Esophagus muscularis mucosa (tissue), 4 donors: ENCODE results near the gene KLHDC7A. TPM values are rescaled to one million over a fixed set of nuclear protein-coding genes. Genes with fewer than 3 reads are reported as not detected.
A peak's percentile ranks its signal among the peaks of the same experiment; 100 is the strongest.

Source experiments
- DNase-seq: peaks from one replicate; pipeline ENCODE4 v3.0.0-alpha.2; 2017; ENCODE audit errors: extremely low spot score
- H3K27ac ChIP-seq, 4 donors: fragments of 200-600 bp; sonication (generic); replicated peaks in 1 of 4; 1 replicate in 3 of 4; 2 replicates in 1 of 4; pipeline ENCODE4 v1.5.1; 2016 to 2019; ENCODE audit warnings: mild to moderate bottlenecking in 1 of 4
- H3K27me3 ChIP-seq, 4 donors: fragments of 200-600 bp; sonication (generic); one replicate each; pipeline versions ENCODE4 v1.5.1 to v1.6.0; 2016 to 2019
- H3K36me3 ChIP-seq, 4 donors: fragments of 200-600 bp; sonication (generic); one replicate each; pipeline ENCODE4 v1.5.1; 2016 to 2019
- H3K4me1 ChIP-seq, 4 donors: fragments of 200-600 bp; sonication (generic); one replicate each; pipeline ENCODE4 v1.5.1; 2016 to 2019
- H3K4me3 ChIP-seq, 4 donors: fragments of 200-600 bp; sonication (generic); 1 replicate in 2 of 4; 2 replicates in 2 of 4; pipeline ENCODE4 v1.5.1; 2016 to 2019; ENCODE audit warnings: mild to moderate bottlenecking in 4 of 4, moderate library complexity in 1 of 4
- H3K9me3 ChIP-seq, 4 donors: fragments of 200-600 bp; sonication (generic); 1 replicate in 3 of 4; 2 replicates in 1 of 4; pipeline ENCODE4 v1.5.1; 2016 to 2019
- EP300 ChIP-seq: sonication (generic); formaldehyde crosslinking; IDR thresholded peaks from one replicate; pipeline ENCODE4 v1.6.1; 2017; ENCODE audit warnings: antibody characterized with exemption
- POLR2A ChIP-seq: fragments of 450-650 bp; IDR thresholded peaks from one replicate; pipeline ENCODE4 v1.6.1; 2017; ENCODE audit warnings: antibody characterized with exemption, moderate library complexity, mild to moderate bottlenecking, low read depth
- POLR2AphosphoS5 ChIP-seq, 2 donors: sonication (generic); formaldehyde crosslinking; IDR thresholded peaks; one replicate each; pipeline ENCODE4 v1.6.1; 2017; ENCODE audit warnings: antibody characterized with exemption in 2 of 2
- WGBS: methylation state at CpG from one replicate; pipeline ENCODE4 v1.1.5; 2018; 5-methylcytosine and 5-hydroxymethylcytosine counted together
- intact Hi-C: fragments of 100-400 bp; cut with DNase I; formaldehyde crosslinking; loops from one replicate; pipeline ENCODE4 v1.15.1; 2023
- total RNA-seq, 4 donors: library from RNA; depleted of rRNA; stranded (reverse); fragments of >200 nt; gene quantifications; one replicate each; pipeline versions ENCODE4 v1.1.0 to v1.2.1, GENCODE V29; 2016
- TF ChIP-seq, protein P1 (sequence below), 3 experiments: fragments of 200-600 bp in 2 of 3; fragments of 450-650 bp in 1 of 3; sonication (generic) in 2 of 3; IDR thresholded peaks; one replicate each; pipeline ENCODE4 v1.5.1; 2017 to 2019; ENCODE audit warnings: antibody characterized with exemption in 3 of 3, mild to moderate bottlenecking in 2 of 3, moderate library complexity in 1 of 3

KLHDC7A gene
- total RNA-seq, 4 donors from 2014 or later: not detected

DNA sequence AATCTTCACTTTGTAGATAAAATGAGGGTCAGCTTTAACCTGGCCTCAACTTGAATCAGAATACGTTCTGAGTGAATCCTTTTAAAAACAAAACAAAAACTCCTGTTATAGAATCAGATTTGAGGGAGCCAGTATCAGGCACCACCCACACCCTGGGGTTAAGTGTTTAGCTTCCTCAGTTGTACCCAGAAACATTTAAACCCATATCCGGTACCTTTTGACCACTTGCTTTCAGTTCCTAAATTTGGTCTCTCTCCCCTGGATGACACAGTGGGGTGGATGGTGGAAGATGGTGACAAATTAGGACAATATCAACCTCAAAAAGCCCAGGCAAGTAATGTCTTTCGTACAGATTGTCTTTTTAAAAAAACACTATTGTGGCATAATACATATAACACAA, 10.4 kb downstream of the KLHDC7A start:
- DNase-seq: no peak
- TF ChIP-seq, protein P1, sequence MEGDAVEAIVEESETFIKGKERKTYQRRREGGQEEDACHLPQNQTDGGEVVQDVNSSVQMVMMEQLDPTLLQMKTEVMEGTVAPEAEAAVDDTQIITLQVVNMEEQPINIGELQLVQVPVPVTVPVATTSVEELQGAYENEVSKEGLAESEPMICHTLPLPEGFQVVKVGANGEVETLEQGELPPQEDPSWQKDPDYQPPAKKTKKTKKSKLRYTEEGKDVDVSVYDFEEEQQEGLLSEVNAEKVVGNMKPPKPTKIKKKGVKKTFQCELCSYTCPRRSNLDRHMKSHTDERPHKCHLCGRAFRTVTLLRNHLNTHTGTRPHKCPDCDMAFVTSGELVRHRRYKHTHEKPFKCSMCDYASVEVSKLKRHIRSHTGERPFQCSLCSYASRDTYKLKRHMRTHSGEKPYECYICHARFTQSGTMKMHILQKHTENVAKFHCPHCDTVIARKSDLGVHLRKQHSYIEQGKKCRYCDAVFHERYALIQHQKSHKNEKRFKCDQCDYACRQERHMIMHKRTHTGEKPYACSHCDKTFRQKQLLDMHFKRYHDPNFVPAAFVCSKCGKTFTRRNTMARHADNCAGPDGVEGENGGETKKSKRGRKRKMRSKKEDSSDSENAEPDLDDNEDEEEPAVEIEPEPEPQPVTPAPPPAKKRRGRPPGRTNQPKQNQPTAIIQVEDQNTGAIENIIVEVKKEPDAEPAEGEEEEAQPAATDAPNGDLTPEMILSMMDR (IDR thresholded peaks at IDR 0.05): no peak
- TF ChIP-seq POLR2A: no peak
- no peak for TF ChIP-seq POLR2AphosphoS5 (IDR thresholded peaks at IDR 0.05)
- no peak for TF ChIP-seq EP300
- Histone ChIP-seq H3K27me3 (peaks cover 0 to 55% (median 0%) of the 10 kb centered on the region in 4 donors), H3K36me3 (no peaks in the 10 kb centered on the region), H3K4me1 (no peaks in the 10 kb centered on the region), H3K27ac (no peak overlapping the region), H3K9me3 (peaks cover 0 to 10% (median 7%) of the 10 kb centered on the region in 4 donors), H3K4me3 (no peak overlapping the region)
- intact Hi-C loops: no loop called here
- 50% methylated on average over 3 of the region's 3 CpGs for WGBS

DNA sequence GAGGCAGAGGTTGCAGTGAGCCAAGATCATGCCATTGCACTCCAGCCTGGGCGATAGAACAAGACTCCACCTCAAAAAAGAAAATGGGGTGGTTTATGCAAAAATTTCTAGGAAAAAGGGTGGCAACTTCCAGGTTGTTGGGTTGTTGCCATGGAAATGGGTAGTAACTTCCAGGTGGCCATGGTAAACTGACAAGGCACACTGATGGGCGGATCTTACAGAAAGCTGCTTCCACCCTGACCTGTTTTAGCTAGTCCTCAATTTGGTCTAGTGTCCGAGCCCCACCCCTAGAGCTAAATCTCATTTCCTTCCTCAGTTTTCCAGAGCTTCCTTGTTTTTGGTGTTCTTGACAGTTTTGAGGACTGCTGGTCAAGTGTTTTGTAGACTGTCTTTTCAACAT, 13.6 kb downstream of the KLHDC7A start:
- Histone ChIP-seq H3K27me3 (peaks cover 0 to 45% (median 0%) of the 10 kb centered on the region in 4 donors), H3K9me3 (peaks cover 0 to 10% (median 7%) of the 10 kb centered on the region in 4 donors), H3K36me3 (no peaks in the 10 kb centered on the region), H3K4me3 (no peak overlapping the region), H3K4me1 (no peaks in the 10 kb centered on the region), H3K27ac (no peak overlapping the region)
- DNase-seq: peak; percentile 84
- intact Hi-C loops: no loop called here
- TF ChIP-seq POLR2A (no peak), POLR2AphosphoS5 (IDR thresholded peaks at IDR 0.05) (no peak), EP300 (no peak)
- TF ChIP-seq, protein P1 (IDR thresholded peaks at IDR 0.05): no peak
- WGBS: 58% methylated on average over 3 of the region's 3 CpGs

DNA sequence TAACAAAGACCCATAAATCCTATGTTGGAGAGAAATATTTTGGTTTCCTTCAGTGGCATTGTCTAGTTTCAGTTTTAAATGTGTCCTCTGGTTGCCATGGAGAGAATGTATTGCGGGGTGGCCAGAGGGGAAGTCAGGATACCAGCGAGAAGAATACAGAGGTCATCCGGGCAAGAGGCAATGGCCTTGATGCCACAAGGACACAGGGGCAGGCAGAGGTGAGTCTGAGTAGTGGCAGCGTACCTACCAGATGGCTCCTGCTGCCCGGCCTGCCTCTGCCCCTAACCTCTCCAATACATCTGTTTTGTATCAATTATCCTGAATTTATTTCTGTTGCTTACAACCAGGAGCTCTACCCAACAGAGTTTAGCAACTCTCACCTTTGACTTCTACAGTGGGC, 14.9 kb downstream of the KLHDC7A start:
- Histone ChIP-seq H3K9me3 (peaks cover 0 to 5% (median 0%) of the 10 kb centered on the region in 4 donors), H3K4me3 (no peak overlapping the region), H3K27me3 (peaks cover 0 to 39% (median 0%) of the 10 kb centered on the region in 4 donors), H3K4me1 (no peaks in the 10 kb centered on the region), H3K36me3 (no peaks in the 10 kb centered on the region), H3K27ac (no peak overlapping the region)
- DNase-seq: peak; percentile 53
- intact Hi-C loops: no loop called here
- TF ChIP-seq, protein P1 (IDR thresholded peaks at IDR 0.05): no peak
- TF ChIP-seq EP300 (no peak), POLR2A (no peak), POLR2AphosphoS5 (IDR thresholded peaks at IDR 0.05) (no peak)
- 82% methylated on average over 5 of the region's 5 CpGs for WGBS

DNA sequence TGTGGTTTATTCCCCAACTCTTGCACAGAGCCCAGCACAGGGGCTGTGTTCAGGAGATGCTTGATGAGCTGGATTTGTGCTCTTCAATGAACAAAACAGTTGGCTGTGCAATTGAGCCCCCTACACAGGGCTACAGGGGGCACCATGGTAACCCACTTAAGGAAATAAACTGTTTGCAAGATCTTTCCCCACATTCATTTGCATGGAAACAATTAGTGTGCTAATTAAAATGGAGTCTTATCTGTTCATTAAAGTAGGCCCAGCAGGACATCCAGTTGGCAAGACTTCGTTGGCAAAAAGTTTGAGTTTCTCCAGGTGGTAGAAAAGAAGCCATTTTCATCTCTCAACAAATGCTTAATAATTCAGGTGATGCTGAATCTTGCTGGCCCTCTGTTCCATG, 15.3 kb downstream of the KLHDC7A start:
- peak; percentile 5 for DNase-seq
- Histone ChIP-seq H3K27ac (no peak overlapping the region), H3K36me3 (no peaks in the 10 kb centered on the region), H3K9me3 (peaks cover 0 to 5% (median 0%) of the 10 kb centered on the region in 4 donors), H3K4me3 (no peak overlapping the region), H3K4me1 (no peaks in the 10 kb centered on the region), H3K27me3 (peaks cover 0 to 38% (median 0%) of the 10 kb centered on the region in 4 donors)
- 75% methylated on average over 1 of the region's 1 CpG for WGBS
- TF ChIP-seq POLR2AphosphoS5 (IDR thresholded peaks at IDR 0.05) (no peak), EP300 (no peak), POLR2A (no peak)
- TF ChIP-seq, protein P1 (IDR thresholded peaks at IDR 0.05): no peak
- intact Hi-C loops: no loop called here
